ENCODE data around the gene FOXJ2.
"Not testable (repeated sequence)": the region's sequence is repeated elsewhere in the genome, so short reads cannot be mapped to it uniquely, and the experiment has no call there.

FOXJ2 gene

GRCh38 chr12:8031017-8031416 lies 1.5 kb upstream of the FOXJ2 start:
- DNase-seq = not testable (repeated sequence)

DNA sequence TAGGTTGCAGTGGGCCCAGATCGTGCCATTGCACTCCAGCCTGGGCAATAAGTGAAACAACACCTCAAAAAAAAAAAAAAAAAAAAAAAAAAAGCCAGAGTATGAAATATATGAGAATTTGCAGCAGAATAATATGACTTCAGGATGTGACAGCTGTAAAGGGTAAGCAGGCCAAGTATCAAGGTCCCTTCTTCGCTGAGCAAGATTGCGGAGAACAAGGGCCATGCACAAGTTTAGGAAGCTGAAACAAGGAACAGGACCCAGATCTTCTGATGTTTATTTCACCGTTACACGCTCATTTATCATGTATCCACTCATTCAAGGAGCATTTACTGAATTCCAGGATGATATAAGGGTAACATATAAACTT lies 659 bp upstream of the FOXJ2 start:
- DNase-seq = no peak

DNA sequence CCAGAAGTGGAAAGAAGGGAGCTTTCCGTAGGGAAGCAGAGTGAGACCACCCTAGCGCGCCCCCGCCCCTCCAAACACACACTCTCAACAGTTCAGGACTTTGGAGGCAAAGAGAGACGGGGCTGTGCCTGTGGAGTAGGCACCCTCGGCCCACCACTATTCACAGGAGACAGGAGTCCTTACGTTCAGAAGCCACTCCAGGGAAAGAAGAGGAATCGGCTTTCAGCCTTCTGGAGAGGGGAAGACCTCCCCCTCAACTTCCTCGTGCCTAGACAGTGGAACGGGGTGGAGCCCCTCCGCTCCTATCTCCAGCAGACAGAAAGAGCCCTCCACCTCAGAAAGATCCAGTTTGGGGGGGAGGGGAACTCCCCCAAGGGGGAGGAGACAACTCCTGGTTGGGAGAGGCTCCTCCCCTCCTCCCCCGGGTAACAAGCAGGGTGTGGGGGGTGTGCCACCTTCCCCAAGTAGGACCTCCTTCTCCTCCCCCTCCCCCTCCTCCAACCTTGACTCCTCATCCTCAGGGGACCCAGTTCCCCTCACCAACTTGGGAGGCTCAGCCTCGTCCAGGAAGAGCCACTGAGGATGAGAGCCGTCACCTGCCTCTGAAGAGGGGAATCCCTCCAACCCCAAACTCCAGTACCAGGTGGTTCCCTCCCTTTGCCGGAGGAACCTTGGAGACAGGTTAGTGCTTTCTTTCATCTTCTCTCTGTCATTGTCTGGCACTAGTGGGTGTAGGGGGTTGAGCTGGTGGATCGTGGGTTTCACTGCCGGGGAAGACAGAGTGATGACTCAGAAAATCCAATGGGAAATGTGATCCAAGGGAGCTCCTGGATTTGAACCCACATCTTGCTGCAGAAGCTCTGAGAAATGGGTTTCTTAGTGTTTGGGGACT lies 883 bp downstream of the FOXJ2 start:
- peak; percentile 69 for DNase-seq

- no peak for DNase-seq
These were observed 2.3 kb downstream of the FOXJ2 start for GRCh38 chr12:8034802-8035201.

GRCh38 chr12:8035440-8036010 lies 3.0 kb downstream of the FOXJ2 start:
- no peak for DNase-seq

- DNase-seq = no peak
These were observed 3.8 kb downstream of the FOXJ2 start for GRCh38 chr12:8036346-8036745.

GRCh38 chr12:8037046-8037663 lies 4.6 kb downstream of the FOXJ2 start:
- peak; percentile 25 for DNase-seq

GRCh38 chr12:8037947-8038346 lies 5.4 kb downstream of the FOXJ2 start:
- DNase-seq = no peak

DNA sequence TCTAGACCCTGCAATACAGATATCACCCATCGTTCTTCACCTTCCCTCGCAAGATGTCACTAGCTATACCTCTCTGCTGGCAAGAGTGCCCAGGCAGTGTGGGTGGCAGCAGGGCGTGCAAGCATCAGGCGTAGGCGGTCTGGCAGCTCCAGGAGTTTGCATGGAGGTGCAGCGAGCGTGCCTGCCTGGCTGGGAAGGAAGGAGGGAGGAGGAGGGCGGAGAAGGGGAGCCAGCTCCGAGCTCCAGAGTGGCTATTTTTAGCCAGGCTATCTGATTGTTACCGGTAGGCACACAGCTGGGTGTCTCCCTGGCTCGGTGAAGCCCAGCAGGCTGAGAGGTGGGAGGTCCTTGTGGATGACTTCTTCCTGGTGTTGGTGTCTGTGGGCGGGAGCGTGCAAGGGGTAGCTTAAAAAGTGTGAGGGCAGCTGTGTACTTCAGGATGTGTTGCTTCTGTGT lies 6.2 kb downstream of the FOXJ2 start:
- peak; percentile 61 for DNase-seq

DNA sequence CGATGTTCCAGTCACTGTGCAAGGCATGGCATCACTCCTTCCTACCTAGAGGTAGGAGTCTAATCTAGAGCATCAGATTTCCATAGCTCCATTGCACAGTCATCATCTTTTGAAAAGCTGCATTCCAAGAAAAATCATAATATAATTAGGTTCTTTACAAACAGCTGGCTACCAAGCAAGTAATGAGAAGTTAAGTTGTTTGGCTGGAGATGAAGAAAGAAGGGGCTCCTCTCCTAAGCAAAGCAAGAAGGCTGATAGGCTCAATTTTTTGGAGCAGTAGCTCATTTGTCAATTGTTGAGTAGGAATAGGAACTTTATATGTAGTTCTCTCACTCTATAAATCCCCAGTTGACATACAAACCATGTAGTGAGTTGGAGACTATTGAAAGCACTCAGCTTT lies 8.3 kb downstream of the FOXJ2 start:
- DNase-seq = no peak

- peak; percentile 93 for DNase-seq
These were observed 13.7 kb downstream of the FOXJ2 start for GRCh38 chr12:8045952-8046944.

- no peak for DNase-seq
These were observed 15.3 kb downstream of the FOXJ2 start for GRCh38 chr12:8047842-8048241.

DNA sequence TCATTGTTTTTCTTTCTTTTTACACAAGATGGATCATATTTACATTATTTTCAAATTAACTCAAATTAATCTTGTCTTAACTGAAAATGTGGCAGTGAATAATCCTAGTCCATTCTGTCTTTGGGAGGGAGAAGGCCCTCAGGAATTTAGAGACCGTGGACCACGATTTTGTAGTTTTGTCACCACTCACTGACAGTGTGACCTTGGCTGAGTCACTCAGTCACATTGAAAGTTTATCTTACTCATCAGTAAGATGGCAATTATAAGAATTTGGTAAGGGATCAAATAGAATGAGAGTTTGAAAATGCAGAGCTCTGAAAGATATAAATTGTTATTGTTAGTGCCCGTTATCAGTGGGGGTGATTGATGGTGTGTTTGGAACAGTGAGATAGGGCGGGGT lies 16.4 kb downstream of the FOXJ2 start:
- no peak for DNase-seq

DNA sequence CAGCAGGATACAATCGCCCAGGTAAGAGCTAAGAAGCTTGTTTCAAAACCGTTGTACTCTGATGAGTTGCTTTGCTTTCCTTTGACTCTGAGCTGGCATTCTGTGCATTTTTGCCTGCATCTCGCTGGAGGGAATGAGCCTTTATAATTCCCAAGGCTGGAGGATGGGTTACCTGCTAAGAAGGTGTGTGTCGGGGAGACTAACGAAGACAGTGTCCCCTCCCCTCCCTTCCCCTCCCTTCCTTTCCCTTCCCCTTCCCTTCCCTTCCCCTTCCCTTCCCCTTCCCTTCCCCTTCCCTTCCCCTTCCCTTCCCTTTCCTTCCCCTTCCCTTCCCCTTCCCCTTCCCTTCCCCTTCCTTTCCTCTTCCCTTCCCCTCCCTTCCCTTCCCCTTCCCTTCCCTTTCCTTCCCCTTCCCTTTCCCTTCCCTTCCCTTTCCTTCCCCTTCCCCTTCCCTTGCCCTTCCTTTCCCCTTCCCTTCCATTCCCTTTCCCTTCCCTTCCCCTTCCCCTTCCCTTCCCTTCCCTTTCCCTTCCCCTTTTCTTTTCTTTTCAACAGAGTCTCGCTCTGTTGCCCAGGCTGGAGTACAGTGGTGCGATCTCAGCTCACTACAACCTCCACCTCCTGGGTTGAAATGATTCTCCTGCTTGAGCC lies 18.2 kb downstream of the FOXJ2 start:
- DNase-seq = no peak

- DNase-seq = no peak
These were observed 20.2 kb downstream of the FOXJ2 start for GRCh38 chr12:8052679-8053078.

GRCh38 chr12:8054816-8055215 lies 22.3 kb downstream of the FOXJ2 start:
- DNase-seq = no peak

DNA sequence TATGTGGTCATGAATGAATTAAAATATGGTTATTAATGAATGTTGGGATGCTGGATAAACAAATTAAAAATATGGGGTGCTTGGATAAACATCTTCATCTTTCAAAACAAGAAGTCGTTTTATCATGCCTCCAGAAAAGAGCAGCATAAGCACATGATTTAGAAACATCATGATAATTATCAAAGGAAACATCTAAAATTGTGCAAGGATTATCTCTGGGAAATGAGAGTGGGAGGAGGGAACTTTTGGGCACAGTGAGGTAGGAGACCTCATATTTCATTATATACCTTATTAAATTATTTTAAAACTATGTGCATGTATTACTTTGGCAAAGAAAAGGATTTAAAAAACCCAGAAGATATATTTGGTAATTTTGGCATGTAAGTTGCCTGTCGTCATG lies 24.8 kb downstream of the FOXJ2 start:
- DNase-seq = no peak

DNA sequence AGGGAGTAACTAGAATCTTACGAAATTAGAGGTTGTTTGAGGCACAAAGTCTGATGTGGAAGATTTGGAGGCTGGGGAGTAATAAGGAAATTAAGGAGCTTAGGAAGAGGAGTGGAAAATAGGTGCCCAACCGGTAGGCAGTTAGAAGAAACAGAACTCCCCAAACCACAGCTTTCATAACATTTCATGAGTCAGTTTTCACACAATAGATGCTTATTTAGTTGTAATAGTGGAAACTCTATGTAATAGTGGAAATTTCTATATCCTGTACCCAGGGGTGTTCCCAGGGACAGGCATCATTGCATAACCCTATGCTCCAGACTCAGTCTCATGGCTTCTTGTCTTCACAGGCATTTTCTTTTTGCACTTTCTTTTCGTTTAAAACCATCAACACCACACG lies 25.3 kb downstream of the FOXJ2 start:
- DNase-seq = no peak

GRCh38 chr12:8058506-8058905 lies 26.0 kb downstream of the FOXJ2 start:
- no peak for DNase-seq

DNA sequence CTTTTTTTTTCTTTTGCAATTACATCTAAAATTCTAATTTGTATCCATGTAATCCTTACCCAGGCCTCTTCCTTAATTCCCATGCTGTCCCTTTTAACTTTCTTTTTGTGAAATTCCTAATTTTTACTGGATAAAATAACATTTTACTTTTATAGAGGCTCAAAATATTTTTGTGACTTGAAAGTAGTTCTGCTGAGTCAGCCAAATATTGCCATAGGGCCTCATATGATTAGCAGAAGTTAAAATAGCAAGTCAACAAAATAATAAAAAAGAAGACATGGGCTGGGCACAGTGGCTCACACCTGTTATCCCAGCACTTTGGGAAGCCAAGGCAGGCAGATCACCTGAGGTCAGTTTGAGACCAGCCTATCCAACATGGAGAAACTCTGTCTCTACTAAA lies 31.6 kb downstream of the FOXJ2 start:
- no peak for DNase-seq

DNA sequence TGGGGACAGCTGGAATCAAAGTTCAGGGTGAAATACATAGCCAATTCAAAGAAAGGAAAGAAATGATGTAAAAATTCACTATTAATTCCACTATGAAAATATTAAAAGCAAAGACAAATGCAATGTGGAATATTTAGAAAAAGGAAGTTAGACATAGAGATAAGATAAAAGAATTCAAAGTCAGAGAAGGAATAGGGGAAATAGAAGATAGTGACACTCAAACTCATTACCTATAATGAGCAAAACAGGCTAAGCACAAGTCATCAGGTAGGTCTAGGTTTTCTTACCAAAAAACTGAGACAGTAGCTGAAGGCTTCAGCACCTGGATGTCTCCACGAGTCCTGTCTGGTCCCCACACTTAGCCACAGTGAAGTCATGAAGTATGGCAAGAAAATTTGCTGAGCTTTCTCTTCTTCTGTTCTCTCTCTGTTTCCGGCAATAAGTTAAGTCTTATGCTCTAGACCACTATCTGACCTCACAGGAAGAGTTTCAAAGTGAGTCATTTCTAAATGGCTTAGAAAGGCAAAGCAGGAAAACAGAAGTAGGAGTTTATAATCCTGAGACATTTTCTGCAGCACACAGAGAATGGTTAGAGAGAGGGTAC lies 33.6 kb downstream of the FOXJ2 start, which contains the start of gene C3AR1:
Gene C3AR1 (minus strand): TSS at position 369 of the 604 bp plus-strand sequence. CDS start 6,174 bp downstream, outside the sequence.
- peak; percentile 69 for DNase-seq

- DNase-seq = no peak
These were observed 37.1 kb downstream of the FOXJ2 start for GRCh38 chr12:8069582-8069981.
